GM21390 (cell line): ENCODE results near the gene CHAF1B.

Source experiments
- ATAC-seq: cut with Tn5 transposase; IDR thresholded peaks from one replicate; pipeline ENCODE4 v1.9.1; 2021; ENCODE audit not compliant: unreplicated experiment

Gene CHAF1B

DNA sequence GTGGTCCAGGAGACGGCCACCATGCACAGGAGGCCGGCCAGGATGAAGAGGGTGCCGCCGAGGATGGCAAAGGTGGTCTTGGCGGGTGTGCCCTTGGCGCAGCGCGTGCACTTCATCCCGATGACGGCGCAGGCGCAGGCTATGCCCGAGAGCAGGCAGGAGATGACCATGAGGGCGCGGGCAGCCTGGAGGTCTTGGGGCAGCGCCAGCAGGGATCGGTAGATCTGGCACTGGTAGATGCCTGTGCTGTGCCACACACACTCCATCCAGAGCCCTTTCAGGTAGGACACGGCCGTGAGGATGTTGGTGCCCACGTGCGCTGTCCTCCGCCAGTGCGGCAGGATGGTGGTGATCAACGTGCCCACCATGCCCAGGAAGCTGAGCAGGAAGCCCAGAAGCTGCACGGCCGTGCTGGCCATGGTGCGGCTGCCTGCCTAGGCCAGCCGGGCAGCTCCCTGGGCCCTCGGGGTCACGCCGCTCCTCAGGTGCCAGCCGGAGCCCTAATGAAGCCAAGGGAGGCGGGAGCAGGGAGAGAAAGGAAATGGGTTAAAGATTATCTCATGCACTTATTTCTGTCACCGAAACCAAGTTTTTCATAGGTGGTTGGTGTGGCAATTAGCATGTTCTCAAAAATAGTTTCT, 76.2 kb downstream of the CHAF1B start:
- no peak for ATAC-seq

DNA sequence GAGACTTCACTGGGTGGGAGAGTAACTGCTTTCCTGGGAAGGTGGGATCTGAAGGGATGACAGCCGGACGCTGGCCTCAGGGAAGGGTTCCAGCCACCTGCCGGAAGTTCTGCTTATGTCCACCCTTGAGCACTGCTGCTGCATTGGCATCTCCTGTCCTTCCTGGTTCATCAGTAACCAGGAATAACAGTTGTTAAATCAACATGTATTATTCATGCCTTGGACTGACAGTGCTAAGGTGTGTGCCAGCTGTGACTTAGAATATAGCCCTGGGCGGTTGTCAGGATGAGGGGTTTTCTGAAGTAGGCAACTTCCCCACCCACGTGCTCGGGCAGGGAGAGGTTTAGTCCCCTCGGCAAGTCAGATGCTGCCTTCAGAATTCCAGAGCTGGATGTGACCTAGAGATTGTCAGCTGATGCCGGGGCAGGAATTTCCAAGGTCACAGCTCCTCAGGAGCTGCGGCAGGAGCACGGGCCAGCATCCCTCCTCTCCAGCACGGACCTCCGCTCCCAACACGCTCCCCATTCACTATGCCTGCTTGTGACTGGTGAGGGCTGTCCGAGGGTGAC, 76.8 kb downstream of the CHAF1B start:
- ATAC-seq, result no peak

DNA sequence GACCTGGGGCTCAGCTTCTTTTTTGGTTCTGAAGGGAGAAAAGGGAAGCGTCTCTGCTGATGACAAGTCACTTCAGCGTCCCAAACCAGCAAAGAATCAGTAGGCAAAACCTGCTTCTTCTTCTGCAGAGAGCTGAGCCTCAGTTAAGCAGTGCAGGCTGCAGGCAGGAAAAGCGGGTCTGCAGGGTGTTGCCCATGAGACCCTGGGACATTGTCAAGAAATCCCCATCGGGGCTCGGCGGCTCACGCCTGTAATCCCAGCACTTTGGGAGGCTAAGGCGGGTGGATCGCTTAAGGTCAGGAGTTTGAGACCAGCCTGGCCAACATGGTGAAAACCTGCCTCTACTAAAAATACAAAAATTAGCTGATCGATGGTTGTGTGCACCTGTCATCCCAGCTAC, 78.0 kb downstream of the CHAF1B start:
- ATAC-seq, result no peak

DNA sequence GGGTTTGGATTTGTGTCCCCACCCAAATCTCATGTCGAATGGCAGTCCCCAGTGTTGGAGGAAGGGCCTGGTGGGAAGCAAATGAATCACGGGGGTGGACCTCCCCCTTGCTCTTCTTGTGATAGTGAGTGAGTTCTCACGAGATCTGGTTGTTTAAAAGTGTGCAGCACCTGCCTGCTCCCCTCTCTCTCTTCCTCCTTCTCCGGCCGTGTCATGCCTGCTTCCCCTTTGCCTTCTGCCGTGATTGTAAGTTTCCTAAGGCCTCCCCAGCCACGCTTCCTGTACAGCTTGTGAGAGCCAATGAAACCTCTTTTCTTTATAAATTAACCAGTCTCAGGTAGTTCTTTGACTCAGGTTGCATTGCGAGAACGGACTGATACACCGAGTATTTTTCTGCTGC, 78.8 kb downstream of the CHAF1B start:
- no peak for ATAC-seq

- no peak for ATAC-seq
Measured at GRCh38 chr21:36464590-36464989, 79.4 kb downstream of the CHAF1B start.

DNA sequence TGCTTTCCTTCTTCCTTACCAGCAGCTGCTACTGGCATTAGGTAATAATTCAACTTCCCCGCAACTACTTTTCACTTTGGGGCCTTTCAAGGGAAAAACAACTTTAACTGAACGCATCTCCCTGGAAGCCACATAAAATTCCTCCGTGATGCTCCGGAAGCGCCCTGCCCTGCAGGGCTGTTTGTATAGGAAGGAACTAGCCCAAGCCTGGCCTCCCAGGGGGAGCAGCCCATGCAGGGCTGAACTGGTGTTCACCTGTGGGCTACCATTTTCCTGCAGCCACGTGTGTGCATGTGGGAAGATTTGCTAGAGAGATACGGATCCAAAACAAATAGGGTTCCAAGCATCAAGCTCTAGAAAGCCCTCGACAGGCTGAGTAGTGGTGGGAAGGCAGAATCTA, 80.3 kb downstream of the CHAF1B start:
- ATAC-seq, result no peak

DNA sequence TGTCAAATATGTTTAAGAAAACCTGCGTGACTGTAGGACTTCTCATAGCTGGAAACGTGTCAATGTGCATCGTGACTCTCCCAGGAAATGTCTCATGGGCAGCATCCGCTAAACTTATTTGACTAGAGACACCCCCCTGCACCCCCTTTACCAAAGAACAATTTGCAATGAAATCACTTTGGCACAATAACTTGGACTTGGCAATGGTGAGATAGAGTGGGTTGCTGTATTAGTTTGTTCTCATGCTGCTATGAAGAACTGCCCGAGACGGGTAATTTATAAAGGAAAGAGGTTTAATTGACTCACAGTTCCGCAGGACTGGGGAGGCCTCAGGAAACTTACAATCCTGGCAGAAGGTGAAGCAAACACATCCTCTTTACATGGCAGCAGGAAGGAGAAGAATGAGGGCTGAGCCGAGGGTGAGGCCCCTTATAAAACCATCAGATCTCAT, 80.9 kb downstream of the CHAF1B start:
- no peak for ATAC-seq
